Astrocyte of the hippocampus (primary cell): Measurements from ENCODE around the gene IGF1R.

Source experiments
- DNase-seq: peaks from one replicate; pipeline ENCODE4 v3.0.0; 2011; ENCODE audit warnings: low read depth, low spot score

The IGF1R gene

GRCh38 chr15:98855067-98855814 is 206.9 kb downstream of the IGF1R start:
- DNase-seq: no peak

GRCh38 chr15:98855815-98856531 is 207.6 kb downstream of the IGF1R start:
- no peak for DNase-seq

- DNase-seq: peak; percentile 81
Observed at GRCh38 chr15:98856532-98856907, 208.2 kb downstream of the IGF1R start.

GRCh38 chr15:98858610-98859023 is 210.3 kb downstream of the IGF1R start:
- peak; percentile 35 for DNase-seq

GRCh38 chr15:98859149-98859548 is 210.8 kb downstream of the IGF1R start:
- no peak for DNase-seq

GRCh38 chr15:98860281-98861041 is 212.1 kb downstream of the IGF1R start:
- DNase-seq: no peak

GRCh38 chr15:98861188-98861587 is 212.8 kb downstream of the IGF1R start:
- no peak for DNase-seq

GRCh38 chr15:98863983-98864382 is 215.6 kb downstream of the IGF1R start:
- DNase-seq: no peak

GRCh38 chr15:98865397-98866339 is 217.3 kb downstream of the IGF1R start:
- peak; percentile 82 for DNase-seq

- DNase-seq: peak; percentile 87
Observed at GRCh38 chr15:98866511-98866910, 218.2 kb downstream of the IGF1R start.

- no peak for DNase-seq
Observed at GRCh38 chr15:98868564-98868963, 220.2 kb downstream of the IGF1R start.

GRCh38 chr15:98870788-98871187 is 222.4 kb downstream of the IGF1R start:
- DNase-seq: no peak

GRCh38 chr15:98872774-98873173 is 224.4 kb downstream of the IGF1R start:
- no peak for DNase-seq

- DNase-seq: peak; percentile 87
Observed at GRCh38 chr15:98873441-98874218, 225.3 kb downstream of the IGF1R start.

GRCh38 chr15:98874370-98874769 is 226.0 kb downstream of the IGF1R start:
- DNase-seq: no peak

GRCh38 chr15:98874773-98875172 is 226.4 kb downstream of the IGF1R start:
- no peak for DNase-seq

GRCh38 chr15:98875309-98875708 is 227.0 kb downstream of the IGF1R start:
- DNase-seq: no peak

GRCh38 chr15:98876451-98877369 is 228.4 kb downstream of the IGF1R start:
- DNase-seq: no peak

- peak; percentile 54 for DNase-seq
Observed at GRCh38 chr15:98878172-98878571, 229.8 kb downstream of the IGF1R start.
